GM19240 (cell line): ENCODE data around the gene PLEKHG1.

Experiments
- DNase-seq: peaks from one replicate; pipeline ENCODE4 v3.0.0; 2011; ENCODE audit warnings: low spot score; ENCODE audit not compliant: insufficient read length

PLEKHG1 gene

GRCh38 chr6:150637266-150637665 is 37.6 kb downstream of the PLEKHG1 start:
- DNase-seq = no peak

- DNase-seq = no peak
These were observed 38.6 kb downstream of the PLEKHG1 start for GRCh38 chr6:150638267-150638666.

- no peak for DNase-seq
These were observed 39.1 kb downstream of the PLEKHG1 start for GRCh38 chr6:150638765-150639164.

GRCh38 chr6:150639823-150640331 is 40.2 kb downstream of the PLEKHG1 start:
- no peak for DNase-seq

GRCh38 chr6:150640556-150641209 is 41.0 kb downstream of the PLEKHG1 start:
- DNase-seq = no peak

GRCh38 chr6:150641398-150642139 is 41.9 kb downstream of the PLEKHG1 start:
- no peak for DNase-seq

- no peak for DNase-seq
These were observed 46.5 kb downstream of the PLEKHG1 start for GRCh38 chr6:150646228-150646627.

- DNase-seq = no peak
These were observed 47.4 kb downstream of the PLEKHG1 start for GRCh38 chr6:150647051-150647450.
